Measurements from ENCODE around the gene CAMKMT.

The CAMKMT gene

DNA sequence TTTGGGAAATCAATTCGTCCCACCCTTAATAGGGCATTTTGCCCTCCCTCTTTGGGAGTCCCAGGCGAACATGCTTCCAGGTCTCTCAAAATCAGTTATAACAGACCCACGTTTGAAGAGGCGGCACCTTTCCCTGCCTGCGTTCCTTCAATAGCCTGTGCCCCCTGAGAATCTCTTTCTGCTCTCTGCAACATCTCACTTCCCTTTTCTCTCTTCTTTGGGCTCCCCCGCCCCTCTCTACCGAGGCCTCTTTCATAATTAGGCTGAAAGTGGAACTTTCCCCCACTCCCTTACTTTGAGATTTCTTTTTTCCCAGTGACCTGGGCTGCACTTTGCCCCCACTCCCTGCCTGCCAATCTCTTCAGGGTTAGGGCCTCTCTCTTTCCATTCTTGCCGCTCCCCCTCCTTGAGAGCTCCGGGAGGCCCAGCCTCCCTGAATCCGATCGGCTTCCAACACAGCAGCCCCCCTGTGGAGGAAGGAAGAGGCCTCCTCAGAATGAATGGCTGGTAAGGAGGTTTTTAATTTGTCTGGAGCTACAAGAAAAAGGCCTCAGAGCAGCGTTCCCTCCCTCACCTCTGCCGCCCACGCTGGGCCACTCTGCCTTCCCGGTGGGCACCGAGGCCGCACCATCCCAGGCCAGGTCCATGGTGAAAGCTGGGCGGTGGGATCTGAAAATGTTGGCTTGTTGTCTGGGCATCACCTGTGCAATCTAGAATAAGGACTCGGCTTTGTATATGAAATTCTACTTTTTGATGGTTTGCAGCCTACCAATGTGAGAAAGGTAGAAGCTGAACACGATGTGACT, 417.1 kb downstream of the CAMKMT start:
- no peak for DNase-seq

DNA sequence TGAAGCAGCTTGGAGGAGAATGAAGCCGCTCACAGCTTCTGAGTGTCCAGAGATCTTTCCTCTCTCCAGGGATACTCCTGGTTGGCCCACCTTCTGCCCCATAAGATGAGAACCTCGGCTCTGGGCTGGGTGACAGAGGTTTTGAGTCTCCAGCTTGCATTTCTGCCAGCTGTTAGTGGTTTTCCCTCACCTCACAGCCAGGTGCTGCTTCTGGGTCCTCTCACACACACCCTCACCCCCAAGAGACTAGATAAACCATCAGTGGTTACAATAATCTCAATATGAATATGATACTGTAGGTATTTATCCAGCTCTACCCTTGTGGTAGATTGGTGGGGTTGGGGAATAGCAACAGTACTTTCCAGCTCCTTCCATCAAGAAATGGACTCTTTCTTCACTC, 418.0 kb downstream of the CAMKMT start:
- no peak for DNase-seq

DNA sequence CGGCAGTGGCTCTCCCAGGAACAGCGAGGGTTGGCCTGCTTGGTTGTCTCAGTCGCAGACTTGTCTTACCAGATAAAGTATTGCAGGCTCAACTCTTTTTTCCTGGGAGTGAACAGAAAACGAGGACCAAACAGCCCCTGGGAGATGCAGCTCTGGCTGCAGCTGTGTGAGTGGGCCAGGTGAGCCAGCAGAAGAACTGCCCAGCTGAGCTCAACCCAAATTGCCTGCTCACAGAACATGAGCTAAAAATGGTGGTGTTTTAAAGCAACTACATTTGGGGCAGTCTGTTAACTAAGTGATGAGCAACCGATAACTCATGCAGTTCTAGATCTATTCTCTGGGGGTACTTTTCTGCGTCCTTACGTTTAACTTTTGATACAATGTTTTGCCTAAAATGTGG, 418.7 kb downstream of the CAMKMT start:
- DNase-seq = no peak

GRCh38 chr2:44785433-44785832, 423.7 kb downstream of the CAMKMT start:
- DNase-seq = no peak

- DNase-seq = no peak
Measured at GRCh38 chr2:44786045-44786816, 424.5 kb downstream of the CAMKMT start.

DNA sequence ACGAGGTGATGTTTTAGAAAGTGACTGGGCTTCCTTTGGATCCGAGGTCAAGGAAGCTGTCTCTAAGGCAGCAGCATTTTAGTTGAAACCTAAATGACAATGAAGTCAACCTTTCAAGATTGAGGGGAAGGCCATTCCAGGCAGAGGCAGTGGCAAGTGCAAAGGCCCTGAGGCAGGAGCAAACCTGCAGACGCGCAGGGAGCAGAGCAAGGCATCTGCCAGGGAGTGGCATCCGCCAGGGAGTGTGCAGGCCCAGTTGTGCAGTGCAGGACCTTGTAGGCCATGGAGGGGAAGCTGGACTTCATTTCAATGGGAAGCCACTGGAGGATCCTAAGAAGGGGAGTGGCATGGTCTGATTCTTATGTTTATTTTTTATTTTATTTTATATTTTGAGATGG, 425.1 kb downstream of the CAMKMT start:
- no peak for DNase-seq

- no peak for DNase-seq
Measured at GRCh38 chr2:44787663-44788062, 425.9 kb downstream of the CAMKMT start.

GRCh38 chr2:44789446-44789845, 427.7 kb downstream of the CAMKMT start:
- no peak for DNase-seq

GRCh38 chr2:44789971-44790721, 428.4 kb downstream of the CAMKMT start:
- no peak for DNase-seq

DNA sequence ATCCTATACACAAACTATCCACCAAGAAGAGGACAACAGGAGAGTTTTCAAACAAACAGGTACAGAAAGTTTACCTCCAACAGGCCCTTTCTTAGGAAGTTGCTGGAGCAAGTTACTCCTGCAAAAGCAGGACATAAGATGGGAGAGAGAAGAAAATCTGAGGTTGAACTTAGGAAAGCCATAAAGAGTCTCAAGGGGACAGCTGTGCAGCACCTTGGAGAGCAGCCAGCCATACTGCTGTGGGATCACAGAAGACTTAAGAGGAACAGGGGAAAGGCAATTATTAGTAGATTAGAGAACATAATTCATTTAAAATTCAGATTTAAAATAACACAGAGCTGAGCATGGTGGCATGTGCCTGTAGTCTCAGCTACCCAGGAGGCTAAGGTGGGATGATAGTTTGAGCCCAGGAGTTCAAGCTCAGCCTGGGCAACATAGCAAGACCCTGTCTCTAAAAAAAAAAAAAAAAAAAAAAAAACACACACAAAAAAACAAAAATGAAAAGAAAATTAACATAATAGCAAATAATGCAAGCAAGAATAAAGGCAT, 431.6 kb downstream of the CAMKMT start:
- DNase-seq = peak; percentile 6

- no peak for DNase-seq
Measured at GRCh38 chr2:44796771-44797170, 435.0 kb downstream of the CAMKMT start.

DNA sequence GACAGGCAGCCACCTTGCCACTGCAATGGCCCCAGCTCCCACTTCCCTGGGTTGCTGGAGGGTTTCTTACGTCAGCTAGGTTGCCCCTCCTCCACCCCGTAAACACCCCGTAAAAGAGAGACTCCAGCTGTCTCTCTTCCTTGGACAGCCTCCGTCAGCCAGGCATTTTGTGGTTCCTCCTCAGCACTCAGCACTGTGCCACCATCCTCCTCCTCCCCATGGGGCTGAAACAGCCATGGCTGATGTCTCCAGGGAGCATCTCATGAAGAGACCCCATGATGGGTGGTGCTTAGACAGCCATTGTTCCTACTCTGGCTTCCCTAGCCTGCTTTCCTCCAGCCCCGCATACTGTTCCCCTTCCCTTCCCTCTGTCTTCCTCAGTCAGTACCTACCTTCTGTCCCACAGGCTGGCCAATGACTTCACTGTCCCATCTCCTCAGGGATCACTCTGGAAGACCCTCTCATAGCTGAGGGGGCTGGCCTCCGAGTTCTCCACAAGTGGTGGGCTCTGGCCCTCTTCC, 436.5 kb downstream of the CAMKMT start:
- DNase-seq = no peak

- no peak for DNase-seq
Measured at GRCh38 chr2:44799105-44799504, 437.4 kb downstream of the CAMKMT start.

DNA sequence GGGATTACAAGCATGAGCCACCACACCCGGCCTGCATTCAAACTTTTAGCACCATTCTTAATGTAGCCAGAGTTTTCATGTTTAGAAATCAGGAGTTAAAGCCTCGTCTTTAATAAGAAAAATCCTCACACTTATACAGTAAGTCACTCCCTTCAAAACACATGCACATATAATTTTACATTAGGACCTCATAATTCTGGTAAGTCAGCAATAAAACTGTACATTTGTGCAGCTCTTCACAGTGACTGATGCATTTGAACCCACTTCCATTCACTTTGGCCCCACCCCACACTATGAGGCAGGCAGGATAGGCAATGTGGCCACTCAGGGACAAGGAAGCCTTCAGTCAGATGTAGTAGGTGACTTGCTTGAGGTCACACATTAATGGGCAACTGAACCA, 438.0 kb downstream of the CAMKMT start:
- DNase-seq = no peak

- no peak for DNase-seq
Measured at GRCh38 chr2:44801289-44801840, 439.6 kb downstream of the CAMKMT start.

DNA sequence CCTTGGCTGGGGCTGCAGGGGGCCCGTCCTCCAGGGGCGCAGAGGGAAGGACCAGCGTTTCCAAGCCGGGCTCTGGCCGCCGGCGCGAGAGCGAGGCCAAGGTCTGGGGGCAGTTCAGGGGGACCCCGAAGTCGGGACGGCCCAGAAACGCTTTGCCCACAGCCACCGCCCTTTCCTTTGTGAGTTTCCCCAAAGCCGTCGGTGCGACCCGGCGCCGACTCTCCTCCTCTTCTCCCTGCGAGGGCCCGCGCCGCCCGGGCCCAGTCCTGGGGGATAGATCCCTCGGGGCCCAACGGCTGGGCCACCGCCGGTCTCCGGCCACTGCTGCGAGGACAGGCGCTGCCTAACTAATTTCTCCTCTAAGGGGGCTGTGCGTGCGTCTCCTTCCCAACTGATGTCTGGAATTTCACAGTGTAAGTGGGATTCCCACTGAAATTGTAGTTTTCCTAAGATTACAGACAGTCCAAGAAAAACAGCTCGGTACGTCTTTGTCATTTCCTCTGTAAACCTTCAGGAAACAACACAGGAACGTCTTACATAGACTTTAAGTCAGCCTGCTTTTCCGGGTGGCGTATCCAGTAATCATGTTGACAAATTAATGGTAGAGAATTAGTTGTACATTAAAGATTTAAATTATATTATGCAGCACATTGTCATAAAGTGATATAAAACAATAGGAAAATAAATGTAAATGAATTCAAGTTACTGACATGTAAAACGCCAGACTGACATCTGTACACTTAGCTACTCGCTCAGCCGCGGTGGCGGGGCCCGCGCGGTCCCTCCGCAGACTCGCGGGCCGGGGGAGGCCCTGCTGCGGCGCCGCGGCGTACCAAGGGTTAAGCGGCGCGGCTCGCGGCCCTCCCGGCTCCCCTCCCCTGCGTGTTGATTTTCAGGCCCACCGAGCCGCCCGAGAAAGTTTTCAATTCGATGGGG, 440.4 kb downstream of the CAMKMT start:
- no peak for DNase-seq

DNA sequence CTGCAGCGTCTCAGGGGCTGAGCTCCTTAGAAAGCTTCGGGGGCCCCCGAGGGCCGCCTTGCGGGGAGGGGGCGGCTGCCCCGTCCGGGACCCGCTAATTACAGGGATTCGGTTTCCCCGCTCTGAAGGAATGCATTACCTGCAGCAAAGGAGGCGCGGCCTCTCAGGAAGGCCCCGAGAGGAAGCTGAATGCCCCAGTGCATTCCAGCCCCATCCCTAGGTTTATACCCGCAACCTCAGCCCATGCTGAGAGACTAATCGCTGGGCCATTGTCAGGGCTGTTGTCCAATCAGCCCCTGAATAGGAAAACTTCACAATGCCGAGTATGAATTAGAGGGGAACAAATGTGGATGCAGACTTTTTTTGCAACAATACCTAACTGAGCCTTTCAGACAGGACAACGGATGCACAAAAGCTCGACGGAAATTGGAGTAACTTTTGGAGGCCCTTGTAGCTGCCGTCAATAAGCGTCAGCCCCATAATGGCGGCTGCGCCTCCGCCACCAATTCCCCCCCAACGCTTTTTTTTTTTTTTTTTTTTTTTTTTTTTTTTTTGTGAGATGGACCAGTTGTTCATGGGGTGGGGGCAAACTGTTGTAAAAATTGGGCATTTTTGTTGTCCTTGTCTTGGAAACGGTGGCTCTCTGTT, 441.2 kb downstream of the CAMKMT start:
- DNase-seq = no peak

GRCh38 chr2:44804406-44805265, 442.9 kb downstream of the CAMKMT start:
- DNase-seq = no peak

DNA sequence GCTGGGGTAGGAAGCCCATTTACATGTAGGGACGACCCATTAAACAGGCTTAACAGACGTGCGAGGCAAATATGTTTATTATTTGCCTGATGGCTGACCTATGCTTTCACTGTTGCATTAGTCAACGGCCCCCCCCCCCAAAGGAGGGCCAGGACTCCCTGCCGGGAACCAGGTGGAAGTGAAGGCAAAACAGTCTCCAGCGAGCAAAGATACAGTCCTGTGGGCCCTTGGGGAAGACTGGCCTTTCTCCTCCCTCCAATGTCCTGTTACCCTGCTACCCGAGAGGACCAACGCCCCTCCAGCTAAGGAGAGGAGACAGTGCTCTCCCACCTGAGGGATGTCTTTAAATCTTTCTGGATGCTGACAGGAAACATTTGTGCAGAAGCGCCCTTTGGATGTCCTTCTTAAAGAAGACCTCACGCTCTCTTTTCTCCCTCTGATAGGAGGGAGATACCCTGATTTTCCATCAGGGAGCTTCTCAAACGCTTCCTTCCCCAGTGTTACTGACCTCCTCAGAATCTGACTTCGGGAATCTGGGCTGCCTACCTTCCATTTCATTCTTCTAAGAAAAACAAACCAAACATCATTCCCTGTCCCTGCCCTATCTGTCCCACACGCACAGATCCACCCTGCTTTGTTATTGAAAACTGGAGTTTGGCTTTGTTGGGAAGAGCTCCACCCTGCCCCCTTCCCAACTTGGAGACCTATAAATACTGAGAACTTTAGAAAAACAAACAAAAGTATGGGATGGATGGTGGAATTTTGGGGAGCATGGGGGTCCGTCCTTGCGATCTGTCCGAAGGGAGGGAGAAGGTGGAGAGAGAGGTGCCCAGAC, 443.9 kb downstream of the CAMKMT start:
- no peak for DNase-seq

Measured in DMS79 (cell line).